CD14-positive monocyte (primary cell): ENCODE data around the gene NCOA5. TPM values are rescaled to one million over a fixed set of nuclear protein-coding genes. Genes with fewer than 3 reads are reported as not detected.

Experiments
- DNase-seq, 3 donors: peaks; one replicate each; pipeline ENCODE4 v3.0.0-alpha.2; 2011 to 2022
- H2AFZ ChIP-seq: 2 replicates; pipeline ENCODE4 v1.6.0; 2012; ENCODE audit warnings: mild to moderate bottlenecking, low read depth, low read length, inconsistent platforms; ENCODE audit not compliant: insufficient read depth, poor library complexity, severe bottlenecking
- H3K27ac ChIP-seq, 2 donors: 1 replicate in 1 of 2; 2 replicates in 1 of 2; pipeline ENCODE4 v1.5.1; 2012 to 2013; ENCODE audit warnings: low read length in 2 of 2, control low read depth in 1 of 2, inconsistent platforms in 1 of 2, low read depth in 1 of 2, mild to moderate bottlenecking in 1 of 2
- H3K27me3 ChIP-seq, 2 donors: one replicate each; pipeline versions ENCODE4 v1.6.0 to v1.6.1; 2011 to 2013; ENCODE audit warnings: low read length in 2 of 2; ENCODE audit not compliant: control insufficient read depth in 2 of 2, insufficient read depth in 2 of 2
- H3K36me3 ChIP-seq, 2 donors: replicated peaks in 1 of 2; 1 replicate in 1 of 2; 2 replicates in 1 of 2; pipeline versions ENCODE4 v1.5.1 to v1.6.1; 2012 to 2013; ENCODE audit warnings: low read length in 2 of 2, control low read depth in 1 of 2, inconsistent platforms in 1 of 2, mild to moderate bottlenecking in 1 of 2; ENCODE audit not compliant: insufficient read depth in 2 of 2, control insufficient read depth in 1 of 2
- H3K4me1 ChIP-seq, 2 donors: 1 replicate in 1 of 2; 2 replicates in 1 of 2; pipeline versions ENCODE4 v1.5.1 to v1.6.1; 2012 to 2013; ENCODE audit warnings: low read length in 2 of 2, control low read depth in 1 of 2, inconsistent platforms in 1 of 2, mild to moderate bottlenecking in 1 of 2, moderate library complexity in 1 of 2; ENCODE audit not compliant: insufficient read depth in 2 of 2, control insufficient read depth in 1 of 2
- H3K4me2 ChIP-seq: replicated peaks from 2 replicates; pipeline ENCODE3; 2012; ENCODE audit warnings: low read length, moderate library complexity, mild to moderate bottlenecking; ENCODE audit not compliant: poor library complexity, severe bottlenecking; ENCODE audit errors: extremely low read depth
- H3K4me3 ChIP-seq, 3 experiments: fragments of 200-600 bp in 1 of 3; sonication (generic) in 1 of 3; replicated peaks in 1 of 3; 1 replicate in 2 of 3; 2 replicates in 1 of 3; pipeline ENCODE4 v1.5.1; 2011 to 2013; ENCODE audit warnings: low read length in 3 of 3, mild to moderate bottlenecking in 3 of 3, control low read depth in 2 of 3, low read depth in 2 of 3, inconsistent platforms in 1 of 3, moderate library complexity in 1 of 3
- H3K79me2 ChIP-seq: 2 replicates; pipeline ENCODE4 v1.6.0; 2012; ENCODE audit warnings: mild to moderate bottlenecking, control low read depth, inconsistent platforms, low read length, moderate library complexity; ENCODE audit not compliant: insufficient read depth
- H3K9ac ChIP-seq: 2 replicates; pipeline ENCODE4 v1.6.0; 2017; ENCODE audit warnings: low read length, mild to moderate bottlenecking; ENCODE audit not compliant: insufficient read depth, poor library complexity, severe bottlenecking
- H3K9me3 ChIP-seq, 2 donors: replicated peaks in 1 of 2; 1 replicate in 1 of 2; 2 replicates in 1 of 2; pipeline versions ENCODE4 v1.5.1 to v1.6.1; 2012 to 2013; ENCODE audit warnings: low read length in 2 of 2, control low read depth in 1 of 2; ENCODE audit not compliant: control insufficient read depth in 1 of 2, insufficient read depth in 1 of 2
- H4K20me1 ChIP-seq: 2 replicates; pipeline ENCODE4 v1.6.0; 2012; ENCODE audit warnings: mild to moderate bottlenecking, low read length, control low read depth, moderate library complexity; ENCODE audit not compliant: insufficient read depth
- H3K27ac Mint-ChIP-seq, 7 donors: one replicate each; pipeline ENCODE4 v1.8.0; 2020; ENCODE audit warnings: mild to moderate bottlenecking in 7 of 7, mixed read lengths in 7 of 7, moderate library complexity in 6 of 7, inconsistent platforms in 2 of 7
- H3K27me3 Mint-ChIP-seq, 3 donors: one replicate each; pipeline ENCODE4 v1.8.0; 2021 to 2022; ENCODE audit warnings: low read depth in 3 of 3, mild to moderate bottlenecking in 3 of 3, mixed read lengths in 3 of 3, moderate library complexity in 3 of 3, inconsistent platforms in 1 of 3
- H3K36me3 Mint-ChIP-seq, 2 donors: one replicate each; pipeline ENCODE4 v1.8.0; 2020; ENCODE audit warnings: mixed read lengths in 2 of 2, inconsistent platforms in 1 of 2, mild to moderate bottlenecking in 1 of 2
- H3K4me1 Mint-ChIP-seq: one replicate; pipeline ENCODE4 v1.8.0; 2020; ENCODE audit warnings: mild to moderate bottlenecking, mixed read lengths
- H3K4me3 Mint-ChIP-seq, 2 donors: one replicate each; pipeline ENCODE4 v1.8.0; 2020; ENCODE audit warnings: mild to moderate bottlenecking in 2 of 2, mixed read lengths in 2 of 2, moderate library complexity in 1 of 2
- H3K9me3 Mint-ChIP-seq, 7 donors: one replicate each; pipeline ENCODE4 v1.8.0; 2020 to 2022; ENCODE audit warnings: mixed read lengths in 7 of 7, mild to moderate bottlenecking in 6 of 7, moderate library complexity in 6 of 7, inconsistent platforms in 2 of 7
- WGBS: methylation state at CpG from one replicate; pipeline ENCODE4 v1.1.5; 2013; ENCODE audit warnings: missing lambda C conversion rate; ENCODE audit not compliant: insufficient coverage; 5-methylcytosine and 5-hydroxymethylcytosine counted together
- intact Hi-C, 2 donors: fragments of 100-400 bp; cut with micrococcal nuclease; formaldehyde crosslinking; loops; one replicate each; pipeline versions ENCODE4 v1.15.0 to v1.15.1; 2023
- polyA plus RNA-seq, 3 donors: library from polyadenylated mRNA; depleted of rRNA in 1 of 3; unstranded in 2 of 3; stranded (reverse) in 1 of 3; fragments of 300-500 nt in 2 of 3; fragments of >200 nt in 1 of 3; fragmentation: Illumina TruSeq in 2 of 3; gene quantifications; 1 replicate in 2 of 3; 2 replicates in 1 of 3; pipeline ENCODE4 v1.2.3, GENCODE V29; 2012 to 2021
- TF ChIP-seq, protein P1 (sequence below): fragments of 200-600 bp; IDR thresholded peaks from one replicate; pipeline ENCODE4 v1.8.0; 2022; ENCODE audit warnings: antibody characterized with exemption, mild to moderate bottlenecking

Gene NCOA5
- polyA plus RNA-seq, 3 donors: 4.5 to 10.2 (median 6.0) TPM

DNA sequence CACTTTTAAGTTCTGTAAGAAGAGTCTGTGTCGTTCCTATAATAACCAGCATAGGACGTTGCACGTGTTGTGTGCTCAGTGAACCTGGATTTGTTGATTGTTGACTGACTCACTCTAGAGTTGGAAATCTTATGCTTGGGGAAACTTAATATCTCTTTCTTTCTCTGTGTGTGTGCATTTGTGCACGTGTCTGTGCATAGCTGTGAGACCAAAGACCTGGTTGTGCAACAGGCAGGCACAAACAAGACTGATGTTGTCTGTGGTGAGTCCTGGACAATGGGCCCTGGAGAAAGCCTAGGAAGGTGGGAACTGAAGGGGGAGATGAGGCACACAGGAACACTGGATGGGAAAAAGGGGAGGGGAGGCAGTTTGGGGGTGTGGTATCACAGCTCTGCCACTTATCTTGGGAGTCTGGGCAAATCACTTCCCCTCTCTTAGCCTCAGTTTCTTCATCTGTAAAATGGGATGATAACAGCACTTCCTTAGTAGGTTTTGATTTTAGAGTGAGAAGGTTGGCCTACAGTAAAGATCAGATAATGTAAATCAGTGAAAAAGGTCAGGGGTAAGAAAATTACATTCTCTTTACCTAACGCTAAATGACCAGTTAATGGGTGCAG lies 36.8 kb upstream of the NCOA5 start:
- TF ChIP-seq, protein P1, sequence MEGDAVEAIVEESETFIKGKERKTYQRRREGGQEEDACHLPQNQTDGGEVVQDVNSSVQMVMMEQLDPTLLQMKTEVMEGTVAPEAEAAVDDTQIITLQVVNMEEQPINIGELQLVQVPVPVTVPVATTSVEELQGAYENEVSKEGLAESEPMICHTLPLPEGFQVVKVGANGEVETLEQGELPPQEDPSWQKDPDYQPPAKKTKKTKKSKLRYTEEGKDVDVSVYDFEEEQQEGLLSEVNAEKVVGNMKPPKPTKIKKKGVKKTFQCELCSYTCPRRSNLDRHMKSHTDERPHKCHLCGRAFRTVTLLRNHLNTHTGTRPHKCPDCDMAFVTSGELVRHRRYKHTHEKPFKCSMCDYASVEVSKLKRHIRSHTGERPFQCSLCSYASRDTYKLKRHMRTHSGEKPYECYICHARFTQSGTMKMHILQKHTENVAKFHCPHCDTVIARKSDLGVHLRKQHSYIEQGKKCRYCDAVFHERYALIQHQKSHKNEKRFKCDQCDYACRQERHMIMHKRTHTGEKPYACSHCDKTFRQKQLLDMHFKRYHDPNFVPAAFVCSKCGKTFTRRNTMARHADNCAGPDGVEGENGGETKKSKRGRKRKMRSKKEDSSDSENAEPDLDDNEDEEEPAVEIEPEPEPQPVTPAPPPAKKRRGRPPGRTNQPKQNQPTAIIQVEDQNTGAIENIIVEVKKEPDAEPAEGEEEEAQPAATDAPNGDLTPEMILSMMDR: no peak
- H3K27ac Mint-ChIP-seq: no peak overlapping the region
- peaks cover 5% of the 10 kb centered on the region for H3K4me1 Mint-ChIP-seq

DNA sequence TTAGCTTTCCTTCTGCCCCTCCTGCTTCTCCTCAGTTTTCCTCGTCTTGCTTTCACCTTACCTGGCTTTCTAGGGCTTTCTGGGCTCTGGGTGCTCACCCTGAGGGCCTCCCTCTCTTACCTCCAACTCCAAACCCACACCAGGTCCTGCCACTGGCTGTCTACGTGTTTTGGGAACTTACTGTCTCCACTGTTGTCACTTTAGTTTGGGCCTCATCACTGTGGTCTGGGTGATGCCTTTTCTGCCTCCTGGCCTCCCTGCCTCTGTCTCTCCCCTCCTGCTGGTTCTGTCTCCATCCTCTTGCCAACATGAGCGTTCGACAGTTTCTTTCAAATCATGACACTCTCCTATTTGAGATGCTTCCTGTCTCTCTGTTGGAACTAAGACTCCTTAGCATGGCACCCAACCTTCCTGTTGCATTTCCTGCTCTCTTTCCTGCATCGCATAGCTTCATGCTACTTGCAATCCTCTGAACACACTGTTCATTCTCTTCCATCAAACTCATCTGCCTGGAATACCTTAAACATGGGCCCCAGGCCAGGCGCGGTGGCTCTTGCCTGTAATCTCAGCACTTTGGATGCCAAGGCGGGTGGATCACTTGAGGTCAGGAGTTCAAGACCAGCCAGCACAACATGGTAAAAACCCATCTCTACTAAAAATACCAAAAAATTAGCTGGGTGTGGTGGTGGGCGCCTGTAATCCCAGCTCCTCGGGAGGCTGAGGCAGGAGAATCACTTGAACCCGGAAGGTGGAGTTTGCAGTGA lies 33.9 kb upstream of the NCOA5 start:
- H3K4me1 Mint-ChIP-seq: peaks cover 33% of the 10 kb centered on the region
- TF ChIP-seq, protein P1: no peak

More for the DNA sequence above, 36.8 kb upstream of the NCOA5 start:
- WGBS: 100% methylated on average over 2 of the region's 5 CpGs
- no peak for DNase-seq
- Mint-ChIP-seq H3K36me3 (peaks cover 23 to 43% of the 10 kb centered on the region in 2 donors), H3K4me3 (no peak overlapping the region), H3K9me3 (peaks cover 0 to 2% (median 0%) of the 10 kb centered on the region in 7 donors), H3K27me3 (peaks cover 23 to 39% (median 27%) of the 10 kb centered on the region in 3 donors)
- Histone ChIP-seq H3K27ac (no peak overlapping the region), H3K27me3 (peaks cover 0 to 4% of the 10 kb centered on the region in 2 donors), H3K4me3 (no peak overlapping the region), H3K36me3 (peaks cover 0 to 25% of the 10 kb centered on the region in 2 donors), H2AFZ (no peak overlapping the region), H3K9me3 (no peaks in the 10 kb centered on the region), H3K9ac (no peak overlapping the region), H4K20me1 (peaks cover 13% of the 10 kb centered on the region), H3K4me2 (no peak overlapping the region), H3K79me2 (no peaks in the 10 kb centered on the region), H3K4me1 (peaks cover 2 to 4% of the 10 kb centered on the region in 2 donors)
- intact Hi-C loops: no loop called here

More for the DNA sequence above, 33.9 kb upstream of the NCOA5 start:
- Mint-ChIP-seq H3K4me3 (no peak overlapping the region), H3K9me3 (peaks cover 0 to 1% (median 0%) of the 10 kb centered on the region in 7 donors), H3K27me3 (peaks cover 13 to 22% (median 14%) of the 10 kb centered on the region in 3 donors), H3K36me3 (peaks cover 23 to 46% of the 10 kb centered on the region in 2 donors), H3K27ac (no peak overlapping the region)
- intact Hi-C loops: no loop called here
- peaks cover 14 to 26% of the 10 kb centered on the region in 2 donors for H3K4me1 ChIP-seq
- no peaks in the 10 kb centered on the region for H3K9me3 ChIP-seq
- H2AFZ ChIP-seq: no peak overlapping the region
- no peak overlapping the region for H3K27ac ChIP-seq
- 90% methylated on average over 9 of the region's 11 CpGs for WGBS
- peaks cover 0 to 7% of the 10 kb centered on the region in 2 donors for H3K27me3 ChIP-seq
- H3K36me3 ChIP-seq: peaks cover 0 to 25% of the 10 kb centered on the region in 2 donors
- H3K4me3 ChIP-seq: no peak overlapping the region
- no peak for DNase-seq
- no peak overlapping the region for H3K9ac ChIP-seq
- no peak overlapping the region for H3K4me2 ChIP-seq
- peaks cover 35% of the 10 kb centered on the region for H4K20me1 ChIP-seq
- H3K79me2 ChIP-seq: no peaks in the 10 kb centered on the region
